Hepatocyte (in vitro differentiated cells): ENCODE measurements around the gene SLBP. TPM values are rescaled to one million over a fixed set of nuclear protein-coding genes. Genes with fewer than 3 reads are reported as not detected.

ENCODE experiments used
- DNase-seq: peaks from one replicate; pipeline ENCODE4 v3.0.0-alpha.2; 2016; ENCODE audit warnings: low spot score
- H2AFZ ChIP-seq: fragments of 200-600 bp; sonication (generic); 2 replicates; pipeline ENCODE4 v1.6.0; 2016; ENCODE audit warnings: antibody characterized with exemption, mild to moderate bottlenecking
- H3K27ac ChIP-seq: fragments of 200-600 bp; sonication (generic); 2 replicates; pipeline ENCODE4 v1.5.1; 2016; ENCODE audit warnings: mild to moderate bottlenecking
- H3K27me3 ChIP-seq: fragments of 200-600 bp; sonication (generic); 2 replicates; pipeline ENCODE4 v1.6.1; 2016
- H3K36me3 ChIP-seq: fragments of 200-600 bp; sonication (generic); replicated peaks from 2 replicates; pipeline ENCODE4 v1.5.1; 2016; ENCODE audit warnings: low read depth; ENCODE audit not compliant: insufficient read depth
- H3K4me1 ChIP-seq: fragments of 200-600 bp; sonication (generic); 2 replicates; pipeline ENCODE4 v1.5.1; 2016; ENCODE audit warnings: mild to moderate bottlenecking, moderate library complexity; ENCODE audit not compliant: insufficient read depth
- H3K4me2 ChIP-seq: fragments of 200-600 bp; sonication (generic); 2 replicates; pipeline ENCODE4 v1.6.0; 2016
- H3K4me3 ChIP-seq: fragments of 200-600 bp; sonication (generic); 2 replicates; pipeline ENCODE4 v1.5.1; 2016; ENCODE audit warnings: mild to moderate bottlenecking
- H3K79me2 ChIP-seq: fragments of 200-600 bp; sonication (generic); 2 replicates; pipeline ENCODE4 v1.6.0; 2017; ENCODE audit warnings: mild to moderate bottlenecking
- H3K9me2 ChIP-seq: fragments of 200-600 bp; sonication (generic); replicated peaks from 2 replicates; pipeline ENCODE4 v1.6.0; 2017; ENCODE audit warnings: mild to moderate bottlenecking; ENCODE audit not compliant: insufficient read depth
- H3K9me3 ChIP-seq: fragments of 200-600 bp; sonication (generic); 2 replicates; pipeline ENCODE4 v1.5.1; 2016; ENCODE audit warnings: low read depth, mild to moderate bottlenecking
- H4K20me1 ChIP-seq: fragments of 200-600 bp; sonication (generic); 2 replicates; pipeline ENCODE4 v1.6.0; 2016; ENCODE audit warnings: mild to moderate bottlenecking; ENCODE audit not compliant: insufficient read depth, poor library complexity, severe bottlenecking
- CTCF ChIP-seq: fragments of 200-600 bp; sonication (generic); IDR thresholded peaks from 2 replicates; pipeline ENCODE4 v1.5.1; 2016; ENCODE audit warnings: antibody characterized with exemption, mild to moderate bottlenecking; ENCODE audit not compliant: poor library complexity
- EZH2 ChIP-seq: fragments of 200-600 bp; sonication (generic); IDR thresholded peaks from 2 replicates; pipeline ENCODE4 v1.6.1; 2016; ENCODE audit warnings: antibody characterized with exemption, mild to moderate bottlenecking, borderline replicate concordance
- EZH2phosphoT487 ChIP-seq: fragments of 200-600 bp; sonication (generic); IDR thresholded peaks from one replicate; pipeline ENCODE4 v1.6.1; 2018; ENCODE audit warnings: antibody characterized with exemption, mild to moderate bottlenecking, low read depth, moderate library complexity; ENCODE audit not compliant: unreplicated experiment, severe bottlenecking
- WGBS: methylation state at CpG from one replicate; pipeline ENCODE4 v1.1.6; 2016; ENCODE audit warnings: low lambda C conversion rate; ENCODE audit errors: missing lambda C conversion rate; 5-methylcytosine and 5-hydroxymethylcytosine counted together
- polyA plus RNA-seq: library from polyadenylated mRNA; unstranded; fragments of >200 nt; fragmentation: Nextera tagmentation; extraction: Ambion mirVana; gene quantifications from 2 replicates; pipeline ENCODE4 v1.2.1, GENCODE V29; 2016
- total RNA-seq: library from RNA; depleted of rRNA; stranded (reverse); fragments of >200 nt; gene quantifications from 2 replicates; pipeline ENCODE4 v1.2.3, GENCODE V29; 2014

Gene SLBP
- total and polyA plus RNA-seq, 2 experiments from 2014 or later = 82.5 to 84.0 TPM

DNA sequence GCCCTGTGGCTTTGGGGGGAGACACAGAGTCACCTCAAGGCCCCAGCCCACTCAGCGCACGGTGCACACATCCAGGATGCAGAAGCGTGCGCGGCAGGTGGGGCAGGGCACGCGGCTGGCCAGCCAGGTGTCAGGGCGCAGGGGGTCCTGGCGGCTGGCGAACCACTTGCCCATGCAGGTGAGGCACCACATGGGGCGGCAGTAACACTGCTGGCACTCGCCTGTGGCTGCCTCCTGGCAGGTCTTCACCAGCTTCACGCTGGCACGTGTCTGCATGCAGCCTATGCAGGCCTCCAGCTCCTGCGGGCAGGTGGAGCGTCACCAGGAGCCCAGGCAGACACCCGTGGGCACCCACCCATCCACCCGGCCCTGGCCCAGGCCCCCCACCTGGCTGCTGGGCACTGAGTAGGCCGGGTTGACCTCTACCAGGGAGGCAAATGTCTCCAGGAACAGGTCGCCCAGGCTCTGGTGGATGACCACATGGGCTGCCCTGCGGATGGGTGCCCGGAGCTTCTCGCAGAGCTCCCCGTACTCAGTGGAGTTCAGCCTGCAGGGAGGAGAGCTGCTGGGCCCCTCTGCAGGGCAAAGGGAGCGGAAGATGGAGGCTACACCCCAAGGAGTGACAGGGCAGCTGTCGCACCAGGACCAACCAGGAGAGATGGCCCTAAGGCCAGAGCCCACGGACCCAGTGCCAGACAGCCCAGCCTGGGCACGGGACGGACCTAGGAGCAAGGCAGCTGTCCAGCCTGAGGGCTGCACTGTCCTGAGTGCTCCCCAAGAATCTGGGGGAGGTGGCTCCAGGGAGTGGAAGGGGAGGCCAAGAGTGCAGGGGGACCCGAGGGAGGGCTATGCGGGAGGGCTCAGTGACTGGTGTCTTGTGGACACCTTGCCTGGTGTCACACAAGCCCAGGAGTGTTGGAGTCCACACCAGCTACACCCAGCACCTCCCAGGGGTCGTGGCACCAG lies 5.3 kb upstream of the SLBP start:
- TF ChIP-seq CTCF (no peak), EZH2phosphoT487 (no peak), EZH2 (no peak)

GRCh38 chr4:1716065-1716945 lies 4.2 kb upstream of the SLBP start:
- DNase-seq = no peak
- no peak overlapping the region for H3K4me2 ChIP-seq
- no peak overlapping the region for H3K4me3 ChIP-seq
- H3K36me3 ChIP-seq = no peaks in the 10 kb centered on the region
- no peaks in the 10 kb centered on the region for H4K20me1 ChIP-seq
- WGBS = 91% methylated on average over 15 of the region's 15 CpGs
- TF ChIP-seq EZH2phosphoT487 (no peak), EZH2 (no peak), CTCF (no peak)
- no peak overlapping the region for H3K27ac ChIP-seq
- no peaks in the 10 kb centered on the region for H3K9me3 ChIP-seq
- H3K4me1 ChIP-seq = peaks cover 9% of the 10 kb centered on the region
- H2AFZ ChIP-seq = no peak overlapping the region
- peaks cover 64% of the 10 kb centered on the region for H3K79me2 ChIP-seq
- no peaks in the 10 kb centered on the region for H3K27me3 ChIP-seq
- no peaks in the 10 kb centered on the region for H3K9me2 ChIP-seq

More for the DNA sequence above, 5.3 kb upstream of the SLBP start:
- 95% methylated on average over 30 of the region's 32 CpGs for WGBS
- Histone ChIP-seq H2AFZ (no peak overlapping the region), H3K27me3 (no peaks in the 10 kb centered on the region), H3K9me2 (no peaks in the 10 kb centered on the region), H3K4me1 (peaks cover 14% of the 10 kb centered on the region), H3K4me3 (no peak overlapping the region), H3K4me2 (no peak overlapping the region), H4K20me1 (no peaks in the 10 kb centered on the region), H3K79me2 (peaks cover 68% of the 10 kb centered on the region), H3K9me3 (no peaks in the 10 kb centered on the region), H3K36me3 (no peaks in the 10 kb centered on the region), H3K27ac (no peak overlapping the region)
- no peak for DNase-seq

- WGBS = 89% methylated on average over 16 of the region's 16 CpGs
- H3K27me3 ChIP-seq = no peaks in the 10 kb centered on the region
Measured at GRCh38 chr4:1715002-1715758, 3.1 kb upstream of the SLBP start.

More at GRCh38 chr4:1715002-1715758, 3.1 kb upstream of the SLBP start:
- Histone ChIP-seq H3K36me3 (no peaks in the 10 kb centered on the region), H3K4me1 (peaks cover 14% of the 10 kb centered on the region), H2AFZ (no peak overlapping the region), H4K20me1 (peaks cover 8% of the 10 kb centered on the region), H3K4me2 (no peak overlapping the region), H3K79me2 (peaks cover 73% of the 10 kb centered on the region), H3K27ac (no peak overlapping the region), H3K4me3 (no peak overlapping the region), H3K9me2 (no peaks in the 10 kb centered on the region), H3K9me3 (no peaks in the 10 kb centered on the region)
- no peak for DNase-seq
- no peak for TF ChIP-seq EZH2phosphoT487
- TF ChIP-seq EZH2 = no peak
- no peak for TF ChIP-seq CTCF
